ENCODE results near the gene SPRY2. TPM values are rescaled to one million over a fixed set of nuclear protein-coding genes. Genes with fewer than 3 reads are reported as not detected.

Gene SPRY2
- total and polyA plus RNA-seq, 2 of the 4 experiments (the other 2 are of a cell fraction), result 21.1 to 47.9 TPM

GRCh38 chr13:80359414-80359777 is 18.5 kb upstream of the SPRY2 start:
- ATAC-seq (ENCODE audit: low read depth), result no peak
- H3K4ac ChIP-seq (ENCODE audit: low read depth, low read length), result no peak overlapping the region

More at GRCh38 chr13:80359414-80359777, 18.5 kb upstream of the SPRY2 start:
- Histone ChIP-seq H3K23ac (ENCODE audit: low read depth, low read length) (no peak overlapping the region), H3K4me3 (ENCODE audit: insufficient read depth, low read depth, low read length) (no peak overlapping the region), H2AK9ac (replicated peaks; ENCODE audit: low read depth, low read length, poor library complexity) (no peak overlapping the region), H3K9me3 (ENCODE audit: control insufficient read depth, insufficient read depth, low read length) (no peaks in the 10 kb centered on the region), H3K14ac (replicated peaks; ENCODE audit: low read depth, low read length) (no peak overlapping the region), H3K56ac (ENCODE audit: extremely low read depth, insufficient read depth, low read length) (no peak overlapping the region), H2AFZ (replicated peaks; ENCODE audit: low read length, poor library complexity) (no peak overlapping the region), H3K9me1 (ENCODE audit: insufficient read depth, low read length) (no peaks in the 10 kb centered on the region), H4K91ac (ENCODE audit: insufficient read depth, low read depth, low read length) (no peak overlapping the region), H2BK5ac (ENCODE audit: low read depth, low read length, poor library complexity, severe bottlenecking) (no peak overlapping the region), H2BK20ac (ENCODE audit: low read depth, low read length) (no peak overlapping the region), H3K18ac (ENCODE audit: low read depth, low read length) (no peak overlapping the region), H3K79me1 (ENCODE audit: low read depth in 1 of 2, low read length in 2 of 2) (no peaks in the 10 kb centered on the region), H3K4me1 (ENCODE audit: control insufficient read depth, insufficient read depth, low read length) (no peaks in the 10 kb centered on the region), H3K27me3 (ENCODE audit: control insufficient read depth, insufficient read depth, low read length) (no peaks in the 10 kb centered on the region), H4K5ac (ENCODE audit: low read depth, low read length) (no peak overlapping the region), H2BK15ac (ENCODE audit: low read depth, low read length) (no peak overlapping the region), H3K9ac (ENCODE audit: low read depth, low read length) (no peak overlapping the region), H4K20me1 (ENCODE audit: insufficient read depth, low read length) (no peaks in the 10 kb centered on the region), H3K36me3 (ENCODE audit: control insufficient read depth, insufficient read depth, low read length) (no peaks in the 10 kb centered on the region), H4K8ac (ENCODE audit: low read depth in 2 of 2, low read length in 2 of 2) (no peak overlapping the region), H3K4me2 (ENCODE audit: low read depth, low read length) (no peak overlapping the region), H3K27ac (ENCODE audit: insufficient read depth, low read length) (no peak overlapping the region), H2BK120ac (ENCODE audit: low read depth, low read length) (no peak overlapping the region), H2AK5ac (ENCODE audit: low read depth, low read length) (no peak overlapping the region)
- intact Hi-C loops (cut with micrococcal nuclease) (no loop called here), dilution Hi-C loops (cut with HindIII; ENCODE audit: low sequenced_read_pairs, unreplicated experiment) (no loop called here), in situ Hi-C loops (cut with MboI; ENCODE audit: low sequenced_read_pairs) (loop anchor here (25.0 kb wide), 1 partner anchor 797 kb away; no protein-coding TSS in a partner anchor)
- no TSS peak for BruUV-seq (replicated peaks)
- WGBS, 2 experiments (ENCODE audit: extremely low coverage in 2 of 2, insufficient read length in 1 of 2), result 100% methylated on average over 1 of the region's 4 CpGs; no CpG with 5 or more reads in 1 of the 2 experiments
- ChIA-PET POLR2A (ENCODE audit: unreplicated experiment) (no interaction called here), CTCF (interaction anchor here (0.9 to 1.8 kb wide), 2 partner anchors 16 to 18 kb away, joined by 3 to 7 read pairs; partner anchors contain the start of gene SPRY2)
- no peak for DNase-seq
- TF ChIP-seq, protein P1, sequence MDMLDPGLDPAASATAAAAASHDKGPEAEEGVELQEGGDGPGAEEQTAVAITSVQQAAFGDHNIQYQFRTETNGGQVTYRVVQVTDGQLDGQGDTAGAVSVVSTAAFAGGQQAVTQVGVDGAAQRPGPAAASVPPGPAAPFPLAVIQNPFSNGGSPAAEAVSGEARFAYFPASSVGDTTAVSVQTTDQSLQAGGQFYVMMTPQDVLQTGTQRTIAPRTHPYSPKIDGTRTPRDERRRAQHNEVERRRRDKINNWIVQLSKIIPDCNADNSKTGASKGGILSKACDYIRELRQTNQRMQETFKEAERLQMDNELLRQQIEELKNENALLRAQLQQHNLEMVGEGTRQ (IDR thresholded peaks at IDR 0.05; ENCODE audit: low read depth, low read length), result no peak
- TF ChIP-seq FOS (IDR thresholded peaks at IDR 0.05; ENCODE audit: low read depth, low read length), result no peak
- TF ChIP-seq CTCF (conservative IDR thresholded peaks at IDR 0.05; ENCODE audit: low read depth, low read length), result no peak
- TF ChIP-seq MAZ (IDR thresholded peaks at IDR 0.05; ENCODE audit: borderline replicate concordance, low read depth, low read length), result no peak
- no peak for TF ChIP-seq ELK1 (IDR thresholded peaks at IDR 0.05; ENCODE audit: borderline replicate concordance, low read depth, low read length)
